MM.1S (cell line): ENCODE measurements around the gene STK31.

Experiments used
- CTCF ChIP-seq: fragments of 300-600 bp; sonication (generic); IDR thresholded peaks from 2 replicates; pipeline ENCODE4 v1.5.1; 2016; ENCODE audit warnings: antibody characterized with exemption, low read length, mixed read lengths
- EZH2 ChIP-seq: fragments of 300-600 bp; sonication (generic); optimal IDR thresholded peaks from 2 replicates; pipeline ENCODE3; 2017; ENCODE audit warnings: low read depth, mild to moderate bottlenecking, antibody characterized with exemption, low read length, mixed read lengths
- EZH2phosphoT487 ChIP-seq: fragments of 300-600 bp; sonication (generic); IDR thresholded peaks from 2 replicates; pipeline ENCODE4 v1.6.1; 2018; ENCODE audit warnings: antibody characterized with exemption, low read length

GRCh38 chr7:23664122-23664521, 45.9 kb upstream of the STK31 start:
- TF ChIP-seq CTCF (no peak), EZH2 (no peak), EZH2phosphoT487 (no peak)
